Cardiac fibroblast (primary cell): ENCODE data around the gene PPP2R3C.

ENCODE experiments used
- DNase-seq, 2 donors: peaks; one replicate each; pipeline versions ENCODE4 v3.0.0 to v3.0.0-alpha.2; 2010; ENCODE audit warnings: low read depth in 2 of 2
- H3K4me3 ChIP-seq, 2 donors: replicated peaks in 1 of 2; 1 replicate in 1 of 2; 2 replicates in 1 of 2; pipeline ENCODE4 v1.5.1; 2011; ENCODE audit warnings: low read depth in 2 of 2, low read length in 2 of 2, mild to moderate bottlenecking in 2 of 2, moderate library complexity in 1 of 2
- CTCF ChIP-seq: IDR thresholded peaks from one replicate; pipeline ENCODE4 v1.5.1; 2011; ENCODE audit warnings: low read depth, mild to moderate bottlenecking, low read length, inconsistent platforms

Gene PPP2R3C

GRCh38 chr14:35133542-35134328, 11.9 kb upstream of the PPP2R3C start:
- TF ChIP-seq CTCF: no peak
- DNase-seq: peak in 1 of 2 donors; percentile 58
- H3K4me3 ChIP-seq: no peak overlapping the region

- no peak for DNase-seq
- TF ChIP-seq CTCF: no peak
- H3K4me3 ChIP-seq: no peak overlapping the region
Measured at GRCh38 chr14:35124127-35124526, 2.3 kb upstream of the PPP2R3C start.

- no peak for DNase-seq
- peak overlapping the region; percentile 77 to 92 for H3K4me3 ChIP-seq
- no peak for TF ChIP-seq CTCF
Measured at GRCh38 chr14:35123388-35123703, 1.6 kb upstream of the PPP2R3C start.

GRCh38 chr14:35122696-35123387, 1.1 kb upstream of the PPP2R3C start:
- TF ChIP-seq CTCF: no peak
- peak; percentile 58 to 66 for DNase-seq
- H3K4me3 ChIP-seq: peak overlapping the region; percentile 77 to 92

GRCh38 chr14:35121026-35121886, 534 bp downstream of the PPP2R3C start:
- DNase-seq: peak; percentile 26 to 96
- no peak for TF ChIP-seq CTCF
- H3K4me3 ChIP-seq: peak overlapping the region; percentile 77 to 92

GRCh38 chr14:35117112-35117511, 4.7 kb downstream of the PPP2R3C start:
- no peak for TF ChIP-seq CTCF
- DNase-seq: no peak
- no peak overlapping the region for H3K4me3 ChIP-seq
